Left forelimb (tissue), 1 donor: ENCODE measurements around the gene TUBA4A.
A peak's percentile ranks its signal among the peaks of the same experiment; 100 is the strongest.

Source experiments
- DNase-seq: peaks from one replicate; pipeline ENCODE4 v3.0.0-alpha.2; 2018; ENCODE audit warnings: low spot score

Gene TUBA4A

DNA sequence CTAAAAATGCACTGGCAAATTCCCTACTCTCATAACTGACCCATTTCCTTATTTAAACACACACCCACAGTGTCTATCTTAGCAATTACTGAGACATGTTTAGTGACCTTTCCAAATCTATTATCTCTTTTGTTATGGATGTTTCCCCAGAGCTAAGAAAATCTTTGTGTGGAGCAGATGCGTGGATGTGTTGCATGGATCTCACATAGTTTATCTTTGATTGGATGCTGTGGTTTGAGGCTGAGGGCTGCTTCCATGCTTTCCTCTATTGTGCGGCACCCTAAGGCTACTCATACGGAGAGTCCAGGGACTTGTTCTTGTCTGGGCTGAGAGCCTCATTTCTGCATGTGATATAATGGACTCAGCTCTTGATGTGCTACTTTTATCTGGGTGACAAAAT lies 19.4 kb downstream of the TUBA4A start:
- DNase-seq: no peak

GRCh38 chr2:219230059-219230540 lies 23.6 kb downstream of the TUBA4A start:
- no peak for DNase-seq

GRCh38 chr2:219229305-219230058 lies 24.2 kb downstream of the TUBA4A start, which contains the start of the genes ANKZF1 and ATG9A:
TSS of gene ANKZF1 (plus strand) at chr2:219229806. CDS start at chr2:219230258, 452 bp downstream.
TSS of gene ATG9A (minus strand) at chr2:219229636. CDS start at chr2:219228024, 1,612 bp downstream.
- DNase-seq: peak; percentile 99

DNA sequence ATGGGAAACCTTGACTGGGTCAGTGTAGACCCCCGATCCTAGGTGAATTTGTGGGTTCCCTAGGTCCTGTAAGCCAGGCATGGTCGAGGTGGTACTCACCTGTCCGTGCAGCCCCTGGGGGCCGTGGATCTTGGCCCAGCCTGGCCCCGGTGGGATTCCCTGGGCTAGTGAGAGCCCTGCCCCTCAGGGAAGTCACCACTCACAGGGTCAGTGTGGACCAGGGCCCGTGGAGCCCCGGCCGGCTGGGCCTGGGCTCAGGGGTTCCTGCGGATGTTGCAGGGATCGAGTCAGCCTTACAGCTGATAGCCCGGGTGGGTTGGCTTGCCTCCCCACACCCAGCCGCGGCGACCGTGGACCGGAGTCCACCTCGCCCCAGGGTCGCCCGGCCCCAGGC lies 24.8 kb downstream of the TUBA4A start:
- DNase-seq: no peak

DNA sequence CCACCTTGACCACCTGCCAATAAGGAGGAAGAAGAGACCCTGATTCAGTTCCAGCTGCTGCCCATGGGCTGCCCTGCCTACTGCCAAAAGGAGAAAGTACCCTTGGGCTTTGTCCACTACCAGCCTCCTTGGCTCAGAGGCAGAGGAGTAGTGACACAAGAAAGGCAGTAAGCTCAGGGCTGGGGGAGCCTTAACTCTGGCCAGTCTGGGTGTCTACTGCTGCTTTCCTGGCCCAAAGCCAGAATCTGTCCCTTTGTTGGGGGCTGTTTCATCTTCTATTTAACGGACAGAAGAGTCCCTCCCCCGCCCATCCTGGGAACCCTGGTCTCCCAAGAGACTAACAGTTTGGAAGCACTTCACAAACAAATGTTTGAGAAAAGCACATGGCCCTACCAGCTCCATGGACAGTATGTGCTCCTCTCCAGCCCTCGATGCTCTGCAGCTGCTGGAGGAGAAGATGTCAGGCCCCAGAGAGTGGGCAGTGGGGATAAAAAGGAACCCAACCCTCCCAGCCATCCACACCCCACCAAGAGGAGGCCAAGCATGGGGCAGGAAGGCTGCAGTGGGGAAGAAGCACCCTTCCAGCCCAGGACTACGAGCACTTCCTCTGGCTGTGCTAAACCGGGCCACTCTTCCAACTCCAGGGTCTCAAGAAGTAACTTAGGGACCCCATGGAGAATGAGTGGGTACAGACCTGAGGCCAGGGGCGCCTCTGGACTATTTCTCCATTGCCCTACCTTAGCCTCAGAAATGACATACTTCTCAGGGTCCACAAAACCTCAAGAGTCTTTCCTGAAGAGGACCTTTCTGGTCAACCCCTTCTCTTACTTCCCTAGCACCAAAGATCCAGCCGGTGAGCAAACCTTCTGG lies 25.4 kb downstream of the TUBA4A start:
- DNase-seq: no peak

GRCh38 chr2:219225350-219225749 lies 28.4 kb downstream of the TUBA4A start:
- DNase-seq: no peak

GRCh38 chr2:219223831-219224610 lies 29.7 kb downstream of the TUBA4A start:
- no peak for DNase-seq

GRCh38 chr2:219221957-219222518 lies 31.7 kb downstream of the TUBA4A start:
- DNase-seq: peak; percentile 61

DNA sequence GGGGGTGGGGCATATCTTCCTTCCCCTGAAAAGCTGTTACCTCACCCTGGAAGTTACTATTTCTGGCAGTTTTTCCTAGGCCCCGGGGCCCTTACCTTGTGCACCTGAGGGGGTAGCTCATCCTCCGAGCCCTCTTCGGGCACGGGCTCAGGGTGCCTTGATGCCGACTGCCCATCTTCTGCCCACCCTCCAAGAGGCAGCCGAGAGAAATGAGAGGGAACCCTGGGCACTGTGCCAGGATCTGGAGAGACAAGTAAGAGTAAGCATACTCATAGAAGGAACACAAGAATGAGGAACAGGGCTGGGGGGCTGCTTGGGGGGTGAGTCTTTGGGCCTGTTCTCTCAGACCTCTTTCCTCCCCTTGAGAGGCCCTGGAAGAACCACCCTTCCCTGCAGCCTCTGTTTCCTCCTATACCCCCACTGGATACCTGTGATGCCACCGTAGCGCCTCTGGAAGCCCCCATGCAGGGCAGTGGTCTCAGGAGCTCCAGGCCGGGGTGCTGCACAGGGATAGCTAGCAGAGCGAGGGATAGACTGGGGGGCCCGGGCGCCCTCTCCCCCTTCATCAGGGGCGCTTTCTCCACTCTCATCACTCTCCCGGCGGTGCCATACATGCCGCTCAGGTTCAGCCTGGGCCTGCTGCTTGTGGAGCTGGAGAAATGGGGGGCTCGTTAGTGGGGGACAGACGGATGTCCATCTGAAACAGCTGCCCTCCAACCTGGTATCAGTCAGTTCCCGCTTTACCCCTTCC lies 32.9 kb downstream of the TUBA4A start:
- DNase-seq: peak; percentile 45

DNA sequence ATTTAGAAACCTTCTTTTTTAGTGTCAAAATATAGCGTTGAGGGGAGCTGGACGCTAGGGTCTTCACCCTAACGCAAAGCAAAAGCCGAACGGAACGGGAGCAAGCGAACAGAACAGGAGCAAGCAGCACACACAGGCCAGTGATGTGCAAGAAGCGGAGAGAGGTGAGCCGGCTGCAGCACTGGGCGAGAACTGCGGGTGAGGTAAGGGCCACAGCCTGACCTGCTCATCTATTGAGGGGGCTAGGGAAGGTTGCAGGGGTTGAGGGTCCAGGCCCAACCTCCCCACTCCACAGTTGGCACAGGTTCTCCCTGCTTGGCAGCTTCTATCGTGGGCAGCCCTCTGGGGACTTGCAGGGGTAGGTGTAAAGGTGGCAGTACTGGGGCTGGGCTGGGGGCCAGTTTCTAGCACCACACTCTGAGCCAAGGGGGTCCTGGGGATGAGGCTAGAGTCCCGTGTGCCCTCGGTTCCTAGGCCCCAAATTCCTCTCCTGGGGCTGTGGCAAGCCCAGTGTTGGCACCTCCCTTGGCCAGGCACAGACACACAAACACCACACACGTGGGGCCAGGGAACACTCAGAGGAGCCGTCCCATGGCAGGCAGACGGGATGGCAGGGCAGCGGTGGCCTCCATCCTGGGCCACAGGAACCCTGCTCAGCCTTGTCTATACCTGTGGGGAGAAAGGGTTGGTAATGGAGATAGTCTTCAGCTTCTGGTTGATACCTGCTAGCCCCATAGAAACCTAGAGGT lies 33.8 kb downstream of the TUBA4A start:
- DNase-seq: peak; percentile 58

GRCh38 chr2:219218732-219219701 lies 34.7 kb downstream of the TUBA4A start, which contains the start of gene ABCB6:
TSS of gene ABCB6 (minus strand) at chr2:219218958. CDS start at chr2:219218673, 285 bp downstream.
- peak; percentile 99 for DNase-seq

- no peak for DNase-seq
Measured at GRCh38 chr2:219218217-219218731, 35.4 kb downstream of the TUBA4A start.

GRCh38 chr2:219216535-219216915 lies 37.2 kb downstream of the TUBA4A start:
- DNase-seq: no peak

GRCh38 chr2:219215871-219216534 lies 37.7 kb downstream of the TUBA4A start:
- peak; percentile 58 for DNase-seq

DNA sequence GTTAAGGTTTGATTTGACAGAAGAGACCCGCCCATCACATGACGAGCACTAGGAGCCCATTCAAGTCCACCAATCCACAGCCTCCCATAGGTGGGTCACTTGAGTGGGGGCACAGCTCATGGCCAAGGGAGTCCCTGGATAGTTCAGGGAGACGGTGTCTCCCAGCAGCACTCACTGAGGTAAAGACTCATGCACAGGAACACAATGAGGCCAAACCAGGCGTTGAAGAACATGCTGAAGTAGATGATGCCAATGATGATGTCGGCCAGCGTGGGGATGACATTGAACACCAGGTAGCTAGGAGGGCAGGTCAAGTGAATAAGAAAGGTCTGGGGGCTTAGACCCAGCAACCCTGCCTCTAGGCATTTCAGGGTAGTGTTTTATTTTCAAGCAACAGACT lies 38.9 kb downstream of the TUBA4A start:
- peak; percentile 62 for DNase-seq

DNA sequence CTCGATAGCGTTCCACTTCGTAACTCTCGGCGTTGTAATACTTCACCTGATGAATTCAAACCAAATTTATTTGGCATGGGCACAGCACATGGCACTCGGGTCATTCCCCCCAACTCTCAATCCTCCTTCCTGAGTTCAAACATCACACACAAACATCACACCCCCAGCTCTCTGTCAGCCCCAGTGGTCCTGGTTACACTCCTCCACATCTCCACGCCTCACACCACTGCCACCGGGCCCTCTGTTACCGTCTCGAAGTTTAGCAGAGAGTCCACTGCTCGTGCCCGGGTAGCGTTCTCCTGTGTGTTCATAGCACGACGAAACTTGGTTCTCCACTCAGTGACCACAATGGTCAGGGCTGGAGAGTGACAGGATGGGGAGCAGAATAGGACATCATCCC lies 39.6 kb downstream of the TUBA4A start:
- no peak for DNase-seq

GRCh38 chr2:219213486-219214071 lies 40.1 kb downstream of the TUBA4A start:
- no peak for DNase-seq

DNA sequence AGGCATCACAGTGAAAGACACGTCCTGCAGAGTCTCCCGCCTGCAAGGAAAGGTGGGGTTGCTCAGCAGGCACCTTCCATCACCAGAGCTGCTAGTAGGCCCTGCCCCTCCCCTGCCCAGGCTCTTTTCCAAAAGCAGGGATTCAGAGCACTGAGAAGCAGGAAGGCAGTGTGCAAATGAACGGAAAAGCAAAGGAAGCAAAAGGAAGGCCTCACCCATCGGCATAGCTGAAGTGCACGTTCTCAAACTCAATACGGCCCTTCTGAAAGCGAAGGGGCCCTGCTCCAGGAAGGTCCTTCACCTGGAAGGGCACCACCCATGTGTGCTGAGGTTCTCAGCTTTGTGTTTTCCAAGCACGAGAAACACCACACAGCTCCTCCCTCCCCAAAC lies 40.7 kb downstream of the TUBA4A start:
- DNase-seq: peak; percentile 45
